Eye (tissue), 1 donor: Measurements from ENCODE around the gene NEURL1.
"Not testable (repeated sequence)": the region's sequence is repeated elsewhere in the genome, so short reads cannot be mapped to it uniquely, and the experiment has no call there.

Experiments
- DNase-seq: peaks from one replicate; pipeline ENCODE4 v3.0.0-alpha.2; 2015

NEURL1 gene

DNA sequence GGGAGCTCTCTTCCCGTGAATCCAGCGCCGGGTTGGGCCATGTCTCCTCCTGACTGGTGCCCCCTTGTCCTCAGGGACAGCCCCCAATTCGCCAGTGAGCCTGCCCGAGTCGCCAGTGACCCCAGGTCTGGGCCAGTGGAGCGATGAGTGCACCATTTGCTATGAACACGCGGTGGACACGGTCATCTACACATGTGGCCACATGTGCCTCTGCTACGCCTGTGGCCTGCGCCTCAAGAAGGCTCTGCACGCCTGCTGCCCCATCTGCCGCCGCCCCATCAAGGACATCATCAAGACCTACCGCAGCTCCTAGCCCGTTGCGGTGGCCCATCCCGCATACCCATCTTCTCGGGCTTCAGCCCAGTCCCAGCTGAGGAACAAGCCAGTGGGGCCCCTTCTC, 96.6 kb downstream of the NEURL1 start:
- no peak for DNase-seq

DNA sequence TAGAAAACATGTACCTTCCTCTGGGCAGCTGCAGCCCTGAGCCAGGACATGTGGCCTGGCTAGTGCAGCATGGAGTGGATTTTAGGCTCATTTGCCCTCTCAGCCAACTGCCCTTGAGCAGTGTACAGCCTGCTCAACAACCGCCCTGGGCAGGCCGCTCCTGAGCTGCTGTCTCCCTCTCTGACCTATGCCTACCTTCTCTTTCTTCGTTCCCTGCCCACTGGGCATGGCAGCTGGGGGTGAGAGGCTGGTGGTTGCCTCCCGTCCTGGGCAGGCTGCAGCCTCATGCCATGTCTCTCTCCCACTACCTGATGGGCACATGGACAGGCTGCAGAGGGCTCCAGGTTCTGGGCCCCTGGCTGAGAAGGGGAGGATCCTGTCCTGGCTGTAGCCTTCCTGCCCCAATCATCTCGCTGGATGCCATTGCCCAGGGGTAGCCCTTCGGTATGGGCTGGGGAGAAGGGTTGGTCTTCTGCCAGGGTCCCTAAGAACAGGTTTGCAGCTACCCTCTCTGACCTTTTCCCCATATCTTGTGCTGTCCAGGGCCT, 97.3 kb downstream of the NEURL1 start:
- no peak for DNase-seq

DNA sequence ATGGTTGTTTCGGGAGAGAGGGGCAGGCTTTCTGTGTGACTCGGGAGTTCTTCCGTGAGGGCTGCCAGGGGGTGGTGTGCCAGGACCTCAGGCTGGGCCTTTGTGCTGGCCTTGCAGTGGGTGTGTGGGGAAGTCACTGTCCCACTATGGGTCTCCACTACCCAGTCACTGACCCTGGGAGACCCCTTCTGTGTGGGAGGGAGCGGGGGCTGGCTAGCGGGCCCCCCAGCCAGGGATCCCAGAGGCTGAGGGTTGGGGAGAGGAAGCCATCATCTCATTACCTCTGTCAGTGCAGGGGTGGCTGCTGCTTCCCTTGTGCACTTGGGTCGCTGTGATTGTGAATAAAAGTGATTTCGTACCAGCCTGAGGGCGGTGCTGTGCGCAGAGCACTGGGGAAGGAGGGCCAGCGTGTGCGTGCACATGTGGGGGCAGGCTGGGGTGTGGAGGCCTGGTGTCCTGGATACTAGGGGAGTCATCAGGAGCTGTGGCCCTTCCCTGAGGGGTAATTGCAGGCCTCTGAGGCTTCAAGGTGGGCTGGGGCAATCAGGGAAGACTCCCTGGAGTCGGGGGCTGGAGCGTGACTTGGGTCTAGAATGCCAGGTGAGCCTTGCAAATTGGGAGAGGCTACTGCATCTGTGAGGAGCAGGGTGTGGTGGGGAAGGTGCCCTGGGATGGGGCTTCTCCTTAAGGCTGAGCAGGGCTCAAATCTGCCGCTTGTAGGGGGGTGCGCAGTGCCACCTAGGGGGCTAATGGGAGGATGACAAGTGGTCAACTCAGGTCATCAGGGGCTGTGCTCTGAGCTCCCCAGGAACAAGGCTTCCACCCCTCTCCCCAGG, 98.9 kb downstream of the NEURL1 start:
- peak; percentile 70 for DNase-seq

DNA sequence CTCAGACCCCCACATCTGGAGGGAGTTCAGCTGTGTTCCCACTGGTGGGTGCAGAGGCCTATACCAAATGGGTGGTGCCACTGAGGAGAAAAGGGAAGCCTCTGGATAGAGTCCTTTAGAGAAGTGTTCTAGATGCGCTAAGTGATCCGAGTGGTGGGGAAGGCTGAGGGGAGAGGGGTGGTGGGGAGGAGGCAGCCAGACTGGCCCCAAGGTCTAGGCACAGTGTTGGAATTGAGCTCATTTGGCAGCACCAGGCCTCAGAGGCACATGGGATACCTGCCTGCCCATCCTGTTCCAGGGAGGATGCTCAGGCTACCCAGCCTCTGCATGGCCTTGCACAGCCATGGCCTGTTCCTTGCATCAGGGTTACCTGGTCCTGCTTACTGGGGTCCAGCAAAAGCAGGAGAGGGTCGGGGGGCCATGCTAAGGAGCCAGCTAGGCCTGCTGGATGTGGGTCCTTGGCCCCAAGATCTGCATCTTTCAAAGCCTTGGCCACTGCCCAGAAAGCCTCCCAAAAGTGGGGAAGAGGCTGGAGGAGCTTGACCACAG, 99.6 kb downstream of the NEURL1 start:
- DNase-seq: no peak

DNA sequence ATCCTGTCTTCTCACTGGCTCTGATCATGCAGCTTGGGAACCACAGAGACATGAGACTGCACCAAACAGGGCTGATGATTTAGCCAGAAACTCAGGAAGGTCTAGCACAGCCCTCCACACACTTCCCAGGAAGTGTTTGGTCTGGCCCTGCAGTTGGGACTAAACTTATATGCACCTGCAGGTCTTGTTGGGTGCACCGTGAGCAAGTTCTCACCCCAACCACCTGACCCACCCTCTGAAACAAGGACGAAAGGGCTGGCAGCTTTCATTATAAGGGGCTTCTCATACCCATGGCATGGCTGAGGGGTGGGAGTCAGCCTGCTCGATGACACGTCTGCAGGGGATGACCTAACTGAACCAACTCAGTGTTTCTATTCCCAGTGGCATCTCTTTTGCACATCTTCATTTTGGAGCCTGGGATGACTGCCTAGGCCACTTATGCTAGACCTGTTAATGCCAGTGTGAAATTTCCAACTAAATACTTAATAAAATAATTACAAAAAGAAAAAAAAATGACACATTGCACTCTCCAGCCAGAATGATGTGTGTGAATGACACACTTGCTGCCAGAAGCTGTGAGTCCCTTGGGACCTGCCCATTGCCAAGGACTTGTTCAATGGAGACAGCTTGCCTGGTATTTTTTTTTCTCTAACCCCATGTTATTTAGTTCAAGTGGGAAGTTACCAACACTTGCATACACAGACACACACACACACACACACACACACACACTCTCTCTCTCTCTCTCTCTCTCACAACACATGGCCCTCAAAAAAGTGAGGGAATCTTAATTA, 102.6 kb downstream of the NEURL1 start:
- DNase-seq: no peak

DNA sequence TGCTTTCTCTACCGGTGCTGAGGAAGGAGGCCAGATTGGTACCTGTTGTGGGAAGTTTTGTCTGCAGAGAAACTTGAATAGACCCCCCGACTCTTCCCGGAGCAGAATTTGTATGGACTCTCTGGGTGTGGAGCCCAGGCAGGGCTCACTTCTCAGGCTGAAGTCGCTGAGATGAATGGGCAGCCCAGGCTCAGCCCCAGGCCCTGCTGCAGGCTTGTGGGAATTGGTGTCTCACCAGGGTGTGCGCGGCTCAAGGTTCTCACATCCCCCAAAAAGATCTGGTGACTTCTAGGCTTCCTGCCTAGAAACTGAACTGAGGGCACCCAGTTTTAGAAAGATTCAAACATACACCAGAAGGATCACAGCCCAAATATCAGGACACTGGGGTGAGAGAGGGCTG, 103.5 kb downstream of the NEURL1 start:
- no peak for DNase-seq

DNA sequence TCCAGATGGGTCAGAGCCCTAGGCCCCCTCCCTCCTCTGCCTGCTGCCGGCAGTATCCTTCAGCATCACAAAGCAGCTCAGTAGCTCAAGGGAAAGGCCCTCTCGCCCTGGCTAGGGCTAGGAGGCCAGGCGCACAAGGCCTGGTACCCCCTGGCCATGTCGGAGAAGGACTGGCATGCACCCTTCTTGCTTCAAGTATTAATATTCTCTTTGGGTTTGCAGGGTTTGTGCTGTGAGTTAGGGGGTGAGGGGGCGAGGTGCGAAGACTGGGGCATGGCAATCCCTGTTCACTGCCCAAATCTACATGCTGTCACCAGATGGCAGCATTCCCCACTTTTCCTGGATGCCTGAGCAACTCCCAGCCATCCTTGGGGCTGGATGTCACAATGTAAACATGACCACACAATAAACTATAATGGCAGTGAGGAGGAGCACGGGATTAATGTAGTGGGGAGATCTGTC, 105.2 kb downstream of the NEURL1 start:
- DNase-seq: peak; percentile 92

DNA sequence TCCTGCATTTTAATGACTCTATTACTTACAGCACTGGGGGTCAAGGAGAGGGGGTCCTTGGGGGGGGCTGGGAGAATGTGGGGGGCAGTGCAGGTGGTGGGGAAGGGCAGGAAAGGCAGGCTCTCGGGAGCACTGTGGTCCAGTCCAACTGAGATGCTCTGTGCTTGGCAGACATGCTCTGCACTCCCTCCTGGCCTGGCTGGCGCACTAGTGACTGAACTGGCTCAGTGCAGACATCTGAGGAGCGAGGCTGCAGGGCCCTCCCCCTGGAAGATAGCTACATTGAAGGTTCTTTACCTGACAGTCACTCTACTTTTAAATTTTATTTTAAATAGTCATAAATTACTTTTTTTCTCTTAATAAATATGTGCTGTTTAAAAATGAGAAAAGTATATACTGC, 105.7 kb downstream of the NEURL1 start:
- DNase-seq: no peak

DNA sequence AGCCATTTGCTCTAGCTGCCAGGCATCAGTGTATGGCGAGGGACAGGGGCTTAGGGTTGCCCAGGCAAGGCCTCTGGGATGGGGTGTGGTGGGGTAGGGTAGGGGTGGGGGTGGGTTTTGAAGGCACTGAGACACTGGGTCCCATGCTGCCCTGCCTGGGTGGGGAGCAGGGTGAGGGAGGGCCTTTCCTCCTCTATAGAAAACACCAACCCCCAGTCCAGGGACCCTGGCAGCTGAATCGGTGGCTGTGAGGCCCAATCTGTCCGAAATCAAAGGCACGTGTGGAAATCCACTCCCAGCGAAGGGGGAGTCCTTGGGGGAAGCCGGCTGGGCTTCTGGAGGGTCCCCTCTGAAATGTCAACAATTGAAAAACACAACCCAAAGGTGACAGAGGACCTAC, 106.4 kb downstream of the NEURL1 start:
- DNase-seq: no peak

DNA sequence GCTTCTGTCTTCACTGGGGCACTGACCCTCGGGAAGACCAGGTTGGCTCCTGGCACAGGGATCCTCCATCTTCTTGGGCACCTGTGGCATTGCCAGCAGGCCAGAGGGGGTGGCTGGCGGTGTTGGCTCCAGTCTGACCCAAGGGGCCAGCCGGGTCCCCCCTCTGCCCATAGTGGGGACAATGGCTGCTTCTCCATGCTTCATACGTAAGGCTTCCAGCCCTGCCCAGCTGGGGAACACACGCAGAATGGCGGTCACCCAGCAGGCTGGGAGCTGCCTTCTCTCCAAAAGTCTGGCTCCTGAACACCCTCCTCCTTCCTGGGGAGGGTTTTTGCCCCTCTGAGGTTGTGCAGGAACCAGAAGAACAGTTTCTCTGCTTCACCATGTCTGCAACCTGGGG, 106.8 kb downstream of the NEURL1 start:
- DNase-seq: no peak

DNA sequence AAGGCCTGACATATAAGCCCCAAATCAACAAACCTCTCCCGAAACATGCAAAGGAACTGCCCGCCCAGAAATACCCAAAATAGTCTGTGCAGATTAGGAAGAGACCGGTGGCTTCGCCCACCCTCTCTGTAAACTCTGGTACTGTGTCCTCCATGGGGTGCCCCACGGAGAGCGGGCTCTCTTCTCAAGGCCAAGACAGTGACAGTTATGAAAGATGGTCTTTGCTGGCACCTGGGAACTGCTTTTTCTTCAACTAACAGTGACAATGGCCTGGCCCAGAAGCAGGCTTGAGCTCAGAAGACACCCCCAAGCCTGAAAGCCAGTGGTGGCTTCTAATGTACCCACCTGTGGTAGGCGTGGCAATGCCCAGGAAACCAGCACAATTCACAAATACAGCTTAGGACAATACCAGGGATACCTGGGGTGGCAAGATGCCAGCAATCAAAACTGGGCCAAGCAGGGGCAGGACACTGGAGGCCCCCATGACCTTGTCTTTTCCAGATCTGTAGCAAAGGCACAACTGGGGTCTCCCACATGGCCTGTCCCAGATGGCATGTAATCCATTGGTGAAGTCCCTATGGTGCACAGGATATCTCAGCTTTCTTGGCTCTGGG, 107.6 kb downstream of the NEURL1 start:
- DNase-seq: no peak

DNA sequence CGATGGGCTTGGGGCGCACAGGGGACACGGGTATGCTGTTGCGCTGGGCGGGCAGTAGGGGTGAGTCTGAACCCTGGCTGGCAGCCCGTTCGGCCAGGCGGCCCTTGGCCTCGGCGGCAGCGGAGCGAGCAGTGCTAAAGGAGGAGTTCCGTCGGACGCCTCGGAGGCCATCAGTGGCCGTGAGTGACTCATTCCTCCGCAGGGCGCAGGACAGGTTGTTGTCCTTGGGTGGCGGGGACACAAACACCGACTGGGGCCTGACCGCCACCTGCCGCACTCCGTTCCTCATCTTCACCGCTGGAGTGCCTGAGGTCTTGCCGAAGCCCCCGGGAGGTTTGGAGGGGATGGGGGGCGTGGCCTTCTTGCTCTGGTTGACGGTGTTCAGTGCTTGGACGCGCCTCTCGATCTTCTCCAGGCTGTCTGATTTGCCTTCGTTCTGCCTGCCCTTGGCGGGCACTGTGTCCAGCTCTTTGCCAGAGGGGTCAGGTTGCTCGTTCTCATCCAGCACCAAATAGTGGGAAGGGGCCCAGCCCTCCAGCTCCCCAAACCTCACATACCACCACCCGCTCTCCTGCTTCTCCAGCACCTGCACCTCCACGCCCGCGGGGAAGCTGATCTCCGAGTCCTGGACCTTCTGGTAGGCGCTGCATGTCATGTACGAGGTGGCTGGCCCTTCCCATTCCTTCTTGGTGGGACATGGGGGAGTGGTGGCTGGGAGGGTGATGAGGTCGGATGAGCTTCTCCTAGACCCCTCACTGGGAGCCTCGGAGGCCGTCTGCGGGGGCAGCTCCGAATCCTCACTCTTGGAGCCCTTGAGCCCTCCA, 108.7 kb downstream of the NEURL1 start:
- DNase-seq: no peak

DNA sequence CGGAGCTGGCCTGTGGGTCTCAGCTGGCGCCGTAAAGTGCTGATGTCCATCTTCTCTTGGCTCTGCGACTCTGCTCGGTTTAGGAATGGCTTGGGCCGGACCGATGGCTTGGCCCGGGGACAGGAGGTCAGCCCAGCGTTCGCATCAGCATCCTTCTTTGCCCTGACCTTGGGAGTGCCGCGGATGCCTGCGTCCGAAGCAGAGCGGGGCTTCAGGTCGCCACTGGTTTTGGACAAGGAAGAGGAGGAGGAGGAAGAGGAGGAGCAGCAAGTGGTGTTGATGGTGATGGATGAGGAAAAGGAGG, 109.3 kb downstream of the NEURL1 start:
- no peak for DNase-seq

DNA sequence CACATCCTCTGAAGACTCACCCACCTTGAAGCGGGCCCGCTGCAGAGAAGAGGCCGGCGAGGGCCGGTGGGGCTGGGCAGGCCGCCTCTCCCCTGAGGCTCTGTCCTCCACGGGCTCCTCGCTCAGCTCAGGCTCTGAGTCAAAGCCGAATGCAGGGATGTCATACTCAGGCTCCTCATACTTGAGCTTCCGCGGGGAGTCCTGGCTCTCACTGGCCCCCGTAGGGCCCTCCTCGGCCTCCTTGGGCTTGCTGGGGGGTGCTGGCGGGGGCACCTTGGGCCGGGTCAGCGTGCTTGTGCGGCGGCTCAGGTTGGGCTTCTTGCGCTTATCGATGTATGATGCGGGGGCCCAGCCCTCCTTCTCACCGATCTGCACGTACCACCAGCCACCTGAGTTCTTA, 109.9 kb downstream of the NEURL1 start:
- no peak for DNase-seq

DNA sequence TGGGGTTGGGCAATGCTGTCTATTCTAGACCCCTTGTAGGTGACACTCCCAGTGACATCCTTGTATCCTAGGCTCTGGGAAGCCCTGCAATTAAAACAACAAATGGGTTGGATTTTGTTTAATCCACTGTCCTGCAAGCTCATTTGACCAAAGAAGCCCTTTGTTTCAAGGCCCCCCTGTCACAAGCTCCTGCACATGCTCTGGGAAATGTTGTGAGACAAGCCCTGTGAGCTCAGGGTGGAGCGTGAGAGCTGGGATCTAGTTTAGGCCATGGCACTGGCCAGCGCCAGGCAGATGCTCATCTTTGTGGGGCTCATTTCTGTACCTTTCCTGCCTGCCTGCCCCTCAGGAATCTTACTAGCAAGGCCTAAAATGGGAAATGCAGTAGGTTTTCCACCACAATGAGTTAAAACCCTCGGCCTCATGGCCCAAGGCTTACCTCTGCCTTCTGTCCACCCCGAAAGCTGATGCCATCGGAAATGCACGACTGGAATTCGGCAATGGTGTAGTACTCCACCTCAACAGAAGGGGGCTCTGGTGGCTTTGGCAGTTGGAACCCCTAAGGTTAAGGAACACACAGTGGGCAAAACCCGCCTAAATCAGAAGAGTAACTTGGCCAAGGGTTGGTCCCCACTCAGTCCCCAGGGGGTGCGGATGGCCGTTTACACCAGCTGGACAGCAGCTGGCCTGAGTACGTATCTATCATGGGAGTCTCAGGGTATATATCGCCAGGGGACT, 112.0 kb downstream of the NEURL1 start:
- no peak for DNase-seq

DNA sequence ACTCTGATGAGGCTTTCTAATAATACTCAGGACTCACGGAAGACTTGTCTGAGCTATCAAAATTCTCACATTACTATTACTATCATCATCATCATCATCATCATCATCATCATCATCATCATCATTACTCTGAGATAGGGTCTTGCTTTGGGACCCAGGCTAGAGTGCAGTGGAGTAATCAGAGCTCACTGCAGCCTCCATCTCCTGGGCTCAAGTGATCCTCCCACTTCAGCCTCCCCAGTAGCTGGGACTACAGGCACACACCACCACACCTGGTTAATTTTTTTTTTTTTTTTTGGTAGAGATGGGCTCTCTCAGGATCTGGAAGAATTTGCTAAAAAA, 112.6 kb downstream of the NEURL1 start:
- not testable (repeated sequence) for DNase-seq

DNA sequence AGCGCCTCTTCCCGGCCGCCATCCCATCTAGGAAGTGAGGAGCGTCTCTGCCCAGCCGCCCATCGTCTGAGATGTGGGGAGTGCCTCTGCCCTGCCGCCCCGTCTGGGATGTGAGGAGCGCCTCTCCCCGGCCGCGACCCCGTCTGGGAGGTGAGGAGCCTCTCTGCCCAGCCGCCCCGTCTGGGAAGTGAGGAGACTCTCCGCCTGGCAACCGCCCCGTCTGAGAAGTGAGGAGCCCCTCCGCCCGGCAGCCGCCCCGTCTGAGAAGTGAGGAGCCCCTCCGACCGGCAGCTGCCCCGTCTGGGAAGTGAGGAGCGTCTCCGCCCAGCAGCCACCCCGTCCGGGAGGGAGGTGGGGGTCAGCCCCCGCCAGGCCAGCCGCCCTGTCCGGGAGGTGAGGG, 113.5 kb downstream of the NEURL1 start:
- not testable (repeated sequence) for DNase-seq

DNA sequence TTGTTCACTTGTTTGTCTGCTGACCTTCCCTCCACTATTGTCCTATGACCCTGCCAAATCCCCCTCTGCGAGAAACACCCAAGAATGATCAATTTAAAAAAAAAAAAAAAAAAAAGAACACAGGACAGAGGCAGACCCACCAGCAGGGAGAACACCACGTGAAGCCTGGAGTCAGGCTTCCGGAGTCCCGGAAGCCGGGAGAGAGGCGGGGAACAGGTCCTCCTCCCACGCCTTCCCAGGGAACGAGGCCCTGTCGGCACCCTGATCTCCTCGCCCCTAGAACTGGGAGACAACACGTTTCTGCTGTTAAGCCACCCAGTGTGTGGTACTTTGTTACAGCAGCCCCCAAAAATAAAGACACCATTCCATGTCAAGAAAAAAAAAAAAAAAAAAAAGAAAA, 114.6 kb downstream of the NEURL1 start:
- DNase-seq: not testable (repeated sequence)

DNA sequence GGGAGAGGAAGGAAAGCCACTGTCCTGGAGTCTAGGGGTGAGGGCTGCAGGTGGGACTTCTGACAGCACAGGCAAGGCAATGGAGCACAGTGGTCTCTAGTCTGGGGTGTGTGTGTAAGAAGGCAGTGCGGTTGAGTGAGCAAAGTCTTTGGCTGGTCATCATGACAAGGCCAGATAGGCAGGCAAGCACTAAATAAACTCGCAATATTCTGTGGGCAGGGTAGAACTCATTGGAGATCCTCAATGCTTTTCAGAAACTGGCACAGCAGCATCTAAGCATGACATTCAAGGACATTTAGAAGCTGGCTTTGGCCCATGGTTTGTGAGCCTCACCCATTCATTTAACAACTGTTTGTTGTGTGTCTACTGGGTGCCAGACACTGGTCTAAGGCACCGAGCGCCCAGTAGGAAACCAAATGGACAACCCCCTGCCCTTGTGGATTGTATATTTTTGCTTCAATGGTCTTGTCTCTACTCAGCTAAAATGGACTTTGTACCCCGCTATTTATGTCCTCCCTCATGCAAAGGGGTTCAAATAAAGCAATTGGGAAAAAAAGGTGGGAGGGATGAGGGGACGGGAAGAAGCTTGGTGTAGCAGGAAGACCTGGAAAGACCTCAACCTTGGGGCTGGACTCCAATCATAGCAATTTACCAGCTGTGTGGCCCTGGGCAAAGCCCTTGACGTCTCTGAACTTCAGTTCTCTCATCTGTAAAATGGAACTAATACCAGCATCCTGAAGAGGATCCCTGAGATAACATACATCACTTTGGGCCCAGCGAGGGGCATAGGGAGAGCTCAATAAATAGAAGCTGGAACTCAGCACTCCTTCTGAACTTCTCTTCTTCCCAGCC, 116.0 kb downstream of the NEURL1 start:
- DNase-seq: no peak

DNA sequence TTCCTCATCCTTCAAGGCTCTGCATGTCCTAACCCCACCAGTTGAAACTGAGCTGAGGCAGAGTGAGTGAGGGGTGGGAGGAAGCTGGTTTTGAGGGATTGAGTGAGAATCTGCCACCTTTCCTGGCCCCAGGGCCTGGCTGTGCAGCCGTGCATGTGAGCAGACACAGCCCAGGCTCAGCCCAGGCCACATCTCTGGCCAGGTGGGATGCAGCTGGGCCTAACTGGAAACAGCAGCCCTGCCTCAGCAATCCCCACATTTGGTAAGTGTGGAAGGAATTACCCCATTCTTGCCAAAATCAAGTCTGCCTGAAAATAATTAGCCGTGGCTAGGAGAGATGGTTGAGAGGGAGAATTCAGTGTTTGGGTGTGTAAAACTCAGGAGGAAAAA, 116.6 kb downstream of the NEURL1 start:
- DNase-seq: no peak
